SH-SY5Y (cell line): ENCODE data around the gene PIP5K1C.

ENCODE experiments used
- GATA2 ChIP-seq: IDR thresholded peaks from 2 replicates; pipeline ENCODE4 v1.6.1; 2011; ENCODE audit warnings: mild to moderate bottlenecking, low read depth, low read length
- GATA3 ChIP-seq: IDR thresholded peaks from 2 replicates; pipeline ENCODE4 v1.6.1; 2011; ENCODE audit warnings: low read depth, mild to moderate bottlenecking, low read length, moderate library complexity

GRCh38 chr19:3720349-3720917, 20.2 kb upstream of the PIP5K1C start:
- TF ChIP-seq GATA2 (no peak), GATA3 (no peak)
